ENCODE data around the gene CDK14.

Gene CDK14

DNA sequence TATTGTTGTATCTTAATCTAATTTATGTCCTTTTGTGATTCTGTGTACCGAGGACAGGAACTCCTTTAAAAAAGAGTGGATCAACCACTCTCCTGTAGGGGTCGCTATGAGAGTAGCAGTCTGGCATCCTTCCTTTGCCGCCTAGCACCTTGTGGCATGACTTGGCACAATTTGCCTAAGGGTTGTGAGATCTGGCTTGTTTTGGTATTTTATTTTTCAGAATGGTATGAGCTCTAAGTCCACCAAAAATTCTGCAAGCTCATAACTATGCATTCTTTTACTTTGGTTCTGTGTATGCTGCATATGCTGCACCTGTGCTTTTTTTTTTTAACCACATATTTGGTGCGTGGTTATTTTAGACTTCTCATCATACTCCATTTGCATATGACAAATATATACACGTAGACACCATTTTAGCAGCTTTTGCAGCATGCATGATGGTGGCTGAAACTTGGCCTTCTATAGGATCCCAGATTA is 112.8 kb downstream of the CDK14 start:
- Histone ChIP-seq H3K9me2 (replicated peaks; ENCODE audit: insufficient read depth, low read length) (no peaks in the 10 kb centered on the region), H3K4me2 (ENCODE audit: low read depth, low read length) (peak overlapping the region; percentile 93), H3K27ac (ENCODE audit: low read length) (peak overlapping the region; percentile 90), H3K79me2 (ENCODE audit: low read length) (peaks cover 55% of the 10 kb centered on the region), H2AFZ (ENCODE audit: low read length) (peak overlapping the region; percentile 78), H3K9me3 (replicated peaks; ENCODE audit: insufficient read depth, low read length) (no peaks in the 10 kb centered on the region), H3K4me1 (ENCODE audit: low read length) (peaks cover 12% of the 10 kb centered on the region), H3K4me3 (ENCODE audit: low read length) (peak overlapping the region; percentile 77), H3K9ac (ENCODE audit: low read length) (peak overlapping the region; percentile 78), H3K27me3 (replicated peaks; ENCODE audit: insufficient read depth, low read length) (no peaks in the 10 kb centered on the region), H3K36me3 (replicated peaks; ENCODE audit: insufficient read depth, low read length) (no peaks in the 10 kb centered on the region), H4K20me1 (ENCODE audit: insufficient read depth, low read length) (no peaks in the 10 kb centered on the region), H3F3A (ENCODE audit: insufficient read depth, low read length) (peaks cover 33% of the 10 kb centered on the region)
- TF ChIP-seq, protein P1, sequence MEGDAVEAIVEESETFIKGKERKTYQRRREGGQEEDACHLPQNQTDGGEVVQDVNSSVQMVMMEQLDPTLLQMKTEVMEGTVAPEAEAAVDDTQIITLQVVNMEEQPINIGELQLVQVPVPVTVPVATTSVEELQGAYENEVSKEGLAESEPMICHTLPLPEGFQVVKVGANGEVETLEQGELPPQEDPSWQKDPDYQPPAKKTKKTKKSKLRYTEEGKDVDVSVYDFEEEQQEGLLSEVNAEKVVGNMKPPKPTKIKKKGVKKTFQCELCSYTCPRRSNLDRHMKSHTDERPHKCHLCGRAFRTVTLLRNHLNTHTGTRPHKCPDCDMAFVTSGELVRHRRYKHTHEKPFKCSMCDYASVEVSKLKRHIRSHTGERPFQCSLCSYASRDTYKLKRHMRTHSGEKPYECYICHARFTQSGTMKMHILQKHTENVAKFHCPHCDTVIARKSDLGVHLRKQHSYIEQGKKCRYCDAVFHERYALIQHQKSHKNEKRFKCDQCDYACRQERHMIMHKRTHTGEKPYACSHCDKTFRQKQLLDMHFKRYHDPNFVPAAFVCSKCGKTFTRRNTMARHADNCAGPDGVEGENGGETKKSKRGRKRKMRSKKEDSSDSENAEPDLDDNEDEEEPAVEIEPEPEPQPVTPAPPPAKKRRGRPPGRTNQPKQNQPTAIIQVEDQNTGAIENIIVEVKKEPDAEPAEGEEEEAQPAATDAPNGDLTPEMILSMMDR (IDR thresholded peaks at IDR 0.05; ENCODE audit: low read length) = peak; percentile 94
- TF ChIP-seq EZH2phosphoT487 (IDR thresholded peaks at IDR 0.05; ENCODE audit: low read length) (no peak), EZH2 (optimal IDR thresholded peaks at IDR 0.05; ENCODE audit: low read depth, low read length) (no peak)
- DNase-seq = peak; percentile 93

DNA sequence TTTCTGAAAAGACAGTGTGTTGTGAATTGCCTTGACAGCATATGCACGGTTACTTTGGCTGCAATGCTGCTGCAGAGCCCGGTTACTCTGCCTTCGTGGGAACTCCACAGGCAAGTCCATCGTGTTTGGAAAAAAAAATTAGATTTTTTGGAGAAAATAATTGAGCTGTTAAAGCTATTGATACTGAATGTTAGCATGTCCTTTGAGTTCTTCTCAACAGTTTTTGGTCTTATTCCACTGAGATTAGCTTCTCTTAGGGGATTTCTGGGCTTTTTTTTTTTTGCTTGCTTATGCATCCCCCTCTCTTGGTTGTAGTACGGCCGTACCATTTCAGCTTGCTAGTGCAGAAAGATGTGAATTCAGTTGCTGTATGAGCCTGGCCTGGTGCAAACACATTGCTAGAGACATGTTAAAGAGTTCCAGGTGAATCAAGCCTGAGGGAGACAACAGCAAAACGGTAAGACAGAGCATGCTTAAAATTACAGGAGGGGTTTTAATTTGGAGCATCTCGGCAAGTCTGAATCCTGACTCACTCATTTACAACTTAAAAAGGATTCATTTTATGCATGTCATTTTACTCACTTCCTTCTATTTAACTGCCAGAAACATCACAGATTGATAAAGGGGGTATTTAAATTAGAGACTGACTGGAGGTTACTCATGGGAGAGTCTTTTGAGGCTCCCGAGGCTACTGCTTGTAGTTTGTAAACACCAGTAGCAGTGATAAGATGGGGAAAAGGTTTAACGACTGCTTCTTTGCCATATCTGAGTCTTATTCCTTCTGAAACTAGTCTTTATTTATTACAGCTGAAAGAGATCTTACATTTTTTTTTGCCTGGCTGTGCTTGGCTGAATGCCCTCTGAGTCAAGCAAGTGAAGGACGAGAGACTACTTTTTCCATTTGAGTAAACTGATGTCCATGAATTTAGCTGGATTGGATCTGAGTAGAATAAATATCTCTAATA is 113.7 kb downstream of the CDK14 start:
- H3K79me2 ChIP-seq (ENCODE audit: low read length) = peaks cover 64% of the 10 kb centered on the region
- H3K27ac ChIP-seq (ENCODE audit: low read length) = peak overlapping the region; percentile 90
- H3K36me3 ChIP-seq (replicated peaks; ENCODE audit: insufficient read depth, low read length) = no peaks in the 10 kb centered on the region
- H2AFZ ChIP-seq (ENCODE audit: low read length) = peak overlapping the region; percentile 18
- no peaks in the 10 kb centered on the region for H3K27me3 ChIP-seq (replicated peaks; ENCODE audit: insufficient read depth, low read length)
- no peaks in the 10 kb centered on the region for H3K9me3 ChIP-seq (replicated peaks; ENCODE audit: insufficient read depth, low read length)
- H3K4me2 ChIP-seq (ENCODE audit: low read depth, low read length) = peak overlapping the region; percentile 93
- H3K4me1 ChIP-seq (ENCODE audit: low read length) = peaks cover 12% of the 10 kb centered on the region
- peak overlapping the region; percentile 77 for H3K4me3 ChIP-seq (ENCODE audit: low read length)
- peak overlapping the region; percentile 78 for H3K9ac ChIP-seq (ENCODE audit: low read length)
- peak; percentile 76 for DNase-seq
- H3F3A ChIP-seq (ENCODE audit: insufficient read depth, low read length) = peaks cover 39% of the 10 kb centered on the region
- TF ChIP-seq, protein P1 (IDR thresholded peaks at IDR 0.05; ENCODE audit: low read length) = no peak
- TF ChIP-seq EZH2 (optimal IDR thresholded peaks at IDR 0.05; ENCODE audit: low read depth, low read length) (no peak), EZH2phosphoT487 (IDR thresholded peaks at IDR 0.05; ENCODE audit: low read length) (no peak)
- no peaks in the 10 kb centered on the region for H4K20me1 ChIP-seq (ENCODE audit: insufficient read depth, low read length)
- H3K9me2 ChIP-seq (replicated peaks; ENCODE audit: insufficient read depth, low read length) = no peaks in the 10 kb centered on the region

DNA sequence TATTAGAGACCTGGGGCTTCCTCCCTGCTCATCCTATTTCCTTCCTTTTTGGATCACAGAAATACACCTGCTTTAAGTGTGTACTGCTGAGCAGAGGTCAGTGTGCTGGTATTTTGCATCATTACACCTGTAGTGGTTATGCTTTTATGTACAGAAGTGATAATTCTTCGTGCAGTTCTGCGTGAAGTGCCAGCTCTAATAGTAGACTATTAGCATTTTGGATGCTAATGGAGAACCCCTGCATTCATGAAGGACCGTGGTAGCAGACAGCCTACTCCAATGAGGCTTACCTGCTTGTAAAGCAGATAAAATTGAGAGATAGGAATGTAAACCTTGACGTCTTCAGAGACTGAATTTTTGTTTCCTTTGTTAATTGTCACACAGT is 114.3 kb downstream of the CDK14 start:
- Histone ChIP-seq H2AFZ (ENCODE audit: low read length) (no peak overlapping the region), H3K4me2 (ENCODE audit: low read depth, low read length) (peak overlapping the region; percentile 93), H3K4me3 (ENCODE audit: low read length) (peak overlapping the region; percentile 77), H3K9ac (ENCODE audit: low read length) (peak overlapping the region; percentile 78), H3F3A (ENCODE audit: insufficient read depth, low read length) (peaks cover 46% of the 10 kb centered on the region), H3K27me3 (replicated peaks; ENCODE audit: insufficient read depth, low read length) (no peaks in the 10 kb centered on the region), H3K27ac (ENCODE audit: low read length) (peak overlapping the region; percentile 90), H3K4me1 (ENCODE audit: low read length) (peaks cover 12% of the 10 kb centered on the region), H3K79me2 (ENCODE audit: low read length) (peaks cover 71% of the 10 kb centered on the region), H3K36me3 (replicated peaks; ENCODE audit: insufficient read depth, low read length) (no peaks in the 10 kb centered on the region), H3K9me3 (replicated peaks; ENCODE audit: insufficient read depth, low read length) (no peaks in the 10 kb centered on the region), H4K20me1 (ENCODE audit: insufficient read depth, low read length) (no peaks in the 10 kb centered on the region), H3K9me2 (replicated peaks; ENCODE audit: insufficient read depth, low read length) (no peaks in the 10 kb centered on the region)
- TF ChIP-seq EZH2phosphoT487 (IDR thresholded peaks at IDR 0.05; ENCODE audit: low read length) (no peak), EZH2 (optimal IDR thresholded peaks at IDR 0.05; ENCODE audit: low read depth, low read length) (no peak)
- TF ChIP-seq, protein P1 (IDR thresholded peaks at IDR 0.05; ENCODE audit: low read length) = no peak
- DNase-seq = peak; percentile 39
